ENCODE data around the gene AP2S1.
"Not testable (repeated sequence)": the region's sequence is repeated elsewhere in the genome, so short reads cannot be mapped to it uniquely, and the experiment has no call there.

The AP2S1 gene

GRCh38 chr19:46867170-46867569 is 16.5 kb upstream of the AP2S1 start:
- no peak for DNase-seq (ENCODE audit: low read depth)

- no peak for DNase-seq (ENCODE audit: low read depth)
Observed at GRCh38 chr19:46866407-46867136, 15.9 kb upstream of the AP2S1 start.

- DNase-seq (ENCODE audit: low read depth): no peak
Observed at GRCh38 chr19:46863818-46864629, 13.4 kb upstream of the AP2S1 start.

GRCh38 chr19:46862974-46863632 is 12.5 kb upstream of the AP2S1 start:
- no peak for DNase-seq (ENCODE audit: low read depth)

- DNase-seq (ENCODE audit: low read depth): no peak
Observed at GRCh38 chr19:46862503-46862834, 11.8 kb upstream of the AP2S1 start.

GRCh38 chr19:46861691-46862502 is 11.3 kb upstream of the AP2S1 start:
- DNase-seq (ENCODE audit: low read depth): no peak

- DNase-seq (ENCODE audit: low read depth): peak; percentile 75
Observed at GRCh38 chr19:46860846-46861690, 10.4 kb upstream of the AP2S1 start, which contains the start of gene ARHGAP35. TSS of gene ARHGAP35 (plus strand) at chr19:46860997. CDS start at chr19:46918676, 57,679 bp downstream.

GRCh38 chr19:46860125-46860845 is 9.6 kb upstream of the AP2S1 start:
- DNase-seq (ENCODE audit: low read depth): peak; percentile 88

GRCh38 chr19:46859637-46860124 is 9.0 kb upstream of the AP2S1 start:
- DNase-seq (ENCODE audit: low read depth): no peak

- DNase-seq (ENCODE audit: low read depth): peak; percentile 86
Observed at GRCh38 chr19:46856062-46857022, 5.7 kb upstream of the AP2S1 start.

- DNase-seq (ENCODE audit: low read depth): not testable (repeated sequence)
Observed at GRCh38 chr19:46854698-46855097, 4.1 kb upstream of the AP2S1 start.

GRCh38 chr19:46852830-46853229 is 2.2 kb upstream of the AP2S1 start:
- DNase-seq (ENCODE audit: low read depth): no peak

- DNase-seq (ENCODE audit: low read depth): no peak
Observed at GRCh38 chr19:46849610-46850009, 1.0 kb downstream of the AP2S1 start.

- DNase-seq (ENCODE audit: low read depth): no peak
Observed at GRCh38 chr19:46848389-46848788, 2.3 kb downstream of the AP2S1 start.

GRCh38 chr19:46847528-46847927 is 3.1 kb downstream of the AP2S1 start:
- DNase-seq (ENCODE audit: low read depth): no peak

GRCh38 chr19:46845959-46846459 is 4.6 kb downstream of the AP2S1 start:
- no peak for DNase-seq (ENCODE audit: low read depth)

- no peak for DNase-seq (ENCODE audit: low read depth)
Observed at GRCh38 chr19:46844067-46844489, 6.6 kb downstream of the AP2S1 start.

- no peak for DNase-seq (ENCODE audit: low read depth)
Observed at GRCh38 chr19:46842791-46843190, 7.9 kb downstream of the AP2S1 start.
